K562 (cell line): ENCODE measurements around the gene ATMIN.

Experiments
- ZNF277 ChIP-seq: fragments of 250-450 bp; sonication (Bioruptor Pico); IDR thresholded peaks from 2 replicates; pipeline ENCODE4 v1.8.0; 2022; ENCODE audit warnings: inconsistent platforms, mild to moderate bottlenecking, moderate library complexity, borderline replicate concordance
- TF ChIP-seq, protein P1 (sequence below), 3 experiments: IDR thresholded peaks in 2 of 3; conservative IDR thresholded peaks in 1 of 3; 2 replicates each; pipeline ENCODE4 v1.5.1; 2011 to 2012; ENCODE audit warnings: low read length in 3 of 3, mild to moderate bottlenecking in 3 of 3, control low read depth in 2 of 3, improper control_type of control experiment in 1 of 3, inconsistent platforms in 1 of 3, low read depth in 1 of 3, mixed read lengths in 1 of 3, moderate library complexity in 1 of 3; ENCODE audit not compliant: insufficient read depth in 2 of 3

- no peak for TF ChIP-seq ZNF277 (CRISPR knock-in tag)
- TF ChIP-seq, protein P1, sequence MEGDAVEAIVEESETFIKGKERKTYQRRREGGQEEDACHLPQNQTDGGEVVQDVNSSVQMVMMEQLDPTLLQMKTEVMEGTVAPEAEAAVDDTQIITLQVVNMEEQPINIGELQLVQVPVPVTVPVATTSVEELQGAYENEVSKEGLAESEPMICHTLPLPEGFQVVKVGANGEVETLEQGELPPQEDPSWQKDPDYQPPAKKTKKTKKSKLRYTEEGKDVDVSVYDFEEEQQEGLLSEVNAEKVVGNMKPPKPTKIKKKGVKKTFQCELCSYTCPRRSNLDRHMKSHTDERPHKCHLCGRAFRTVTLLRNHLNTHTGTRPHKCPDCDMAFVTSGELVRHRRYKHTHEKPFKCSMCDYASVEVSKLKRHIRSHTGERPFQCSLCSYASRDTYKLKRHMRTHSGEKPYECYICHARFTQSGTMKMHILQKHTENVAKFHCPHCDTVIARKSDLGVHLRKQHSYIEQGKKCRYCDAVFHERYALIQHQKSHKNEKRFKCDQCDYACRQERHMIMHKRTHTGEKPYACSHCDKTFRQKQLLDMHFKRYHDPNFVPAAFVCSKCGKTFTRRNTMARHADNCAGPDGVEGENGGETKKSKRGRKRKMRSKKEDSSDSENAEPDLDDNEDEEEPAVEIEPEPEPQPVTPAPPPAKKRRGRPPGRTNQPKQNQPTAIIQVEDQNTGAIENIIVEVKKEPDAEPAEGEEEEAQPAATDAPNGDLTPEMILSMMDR (IDR thresholded peaks at IDR 0.05 in 2 of 3, conservative IDR thresholded peaks at IDR 0.05 in 1 of 3; ENCODE audit: insufficient read depth in 2 of 3, low read depth in 1 of 3, low read length in 3 of 3): no peak
These were observed 7.2 kb downstream of the ATMIN start for GRCh38 chr16:81042821-81043220.
